Suprapubic skin (tissue), 3 donors: ENCODE results near the gene NDE1.

Experiments
- EP300 ChIP-seq: sonication (generic); formaldehyde crosslinking; IDR thresholded peaks from one replicate; pipeline ENCODE4 v1.6.1; 2017; ENCODE audit warnings: antibody characterized with exemption
- TF ChIP-seq, protein P1 (sequence below), 2 donors: fragments of 200-600 bp in 1 of 2; fragments of 450-650 bp in 1 of 2; sonication (generic) in 1 of 2; IDR thresholded peaks; one replicate each; pipeline ENCODE4 v1.5.1; 2016 to 2019; ENCODE audit warnings: antibody characterized with exemption in 2 of 2, mild to moderate bottlenecking in 1 of 2, moderate library complexity in 1 of 2

DNA sequence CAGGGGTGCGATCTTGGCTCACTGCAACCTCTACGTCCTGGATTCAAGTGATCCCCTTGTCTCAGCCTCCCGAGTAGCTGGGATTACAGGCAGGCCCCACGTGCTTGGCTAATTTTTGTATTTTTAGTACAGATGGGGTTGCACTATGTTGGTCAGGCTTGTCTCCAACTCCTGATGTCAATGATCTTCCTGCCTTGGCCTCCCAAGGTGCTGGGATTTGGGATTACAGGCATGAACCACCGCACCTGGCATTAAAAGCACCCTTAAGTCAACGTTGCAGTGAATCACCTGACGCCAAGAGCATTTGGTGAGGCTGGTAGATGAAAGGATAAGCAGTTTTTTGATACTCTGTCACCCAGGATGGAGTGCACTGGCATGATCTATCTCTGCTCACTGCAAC, 59.0 kb downstream of the NDE1 start:
- TF ChIP-seq, protein P1, sequence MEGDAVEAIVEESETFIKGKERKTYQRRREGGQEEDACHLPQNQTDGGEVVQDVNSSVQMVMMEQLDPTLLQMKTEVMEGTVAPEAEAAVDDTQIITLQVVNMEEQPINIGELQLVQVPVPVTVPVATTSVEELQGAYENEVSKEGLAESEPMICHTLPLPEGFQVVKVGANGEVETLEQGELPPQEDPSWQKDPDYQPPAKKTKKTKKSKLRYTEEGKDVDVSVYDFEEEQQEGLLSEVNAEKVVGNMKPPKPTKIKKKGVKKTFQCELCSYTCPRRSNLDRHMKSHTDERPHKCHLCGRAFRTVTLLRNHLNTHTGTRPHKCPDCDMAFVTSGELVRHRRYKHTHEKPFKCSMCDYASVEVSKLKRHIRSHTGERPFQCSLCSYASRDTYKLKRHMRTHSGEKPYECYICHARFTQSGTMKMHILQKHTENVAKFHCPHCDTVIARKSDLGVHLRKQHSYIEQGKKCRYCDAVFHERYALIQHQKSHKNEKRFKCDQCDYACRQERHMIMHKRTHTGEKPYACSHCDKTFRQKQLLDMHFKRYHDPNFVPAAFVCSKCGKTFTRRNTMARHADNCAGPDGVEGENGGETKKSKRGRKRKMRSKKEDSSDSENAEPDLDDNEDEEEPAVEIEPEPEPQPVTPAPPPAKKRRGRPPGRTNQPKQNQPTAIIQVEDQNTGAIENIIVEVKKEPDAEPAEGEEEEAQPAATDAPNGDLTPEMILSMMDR (IDR thresholded peaks at IDR 0.05): no peak
- TF ChIP-seq EP300: no peak
